RWPE2 (cell line): ENCODE data around the gene MOCS1.

Experiments used
- ATAC-seq: fragments of 200-7000 bp; cut with Tn5 transposase; 3 replicates; pipeline ENCODE4 v1.9.1; 2021; ENCODE audit warnings: low read depth
- DNase-seq: peaks from one replicate; pipeline ENCODE4 v3.0.0-alpha.2; 2020; ENCODE audit warnings: low spot score
- H3K27ac ChIP-seq: fragments of 450-650 bp; 2 replicates; pipeline ENCODE4 v1.5.1; 2017; ENCODE audit warnings: mild to moderate bottlenecking; ENCODE audit not compliant: poor library complexity, severe bottlenecking
- H3K27me3 ChIP-seq: fragments of 250-450 bp; sonication (Bioruptor Pico); 2 replicates; pipeline ENCODE4 v1.5.1; 2021; ENCODE audit warnings: mild to moderate bottlenecking, moderate library complexity; ENCODE audit not compliant: insufficient read depth, poor library complexity, severe bottlenecking
- H3K36me3 ChIP-seq: fragments of 250-450 bp; sonication (Bioruptor Pico); 2 replicates; pipeline ENCODE4 v1.5.1; 2020; ENCODE audit warnings: low read depth, mild to moderate bottlenecking, moderate library complexity
- H3K4me1 ChIP-seq: fragments of 250-450 bp; sonication (Bioruptor Pico); 2 replicates; pipeline ENCODE4 v1.5.1; 2021; ENCODE audit warnings: mild to moderate bottlenecking, moderate library complexity; ENCODE audit not compliant: insufficient read depth, poor library complexity, severe bottlenecking
- H3K4me3 ChIP-seq: fragments of 250-450 bp; sonication (Bioruptor Pico); 2 replicates; pipeline ENCODE4 v1.5.1; 2021; ENCODE audit warnings: mild to moderate bottlenecking, moderate library complexity; ENCODE audit not compliant: severe bottlenecking
- H3K9me3 ChIP-seq: fragments of 250-450 bp; sonication (Bioruptor Pico); 2 replicates; pipeline ENCODE4 v1.5.1; 2021; ENCODE audit warnings: mild to moderate bottlenecking, moderate library complexity; ENCODE audit not compliant: severe bottlenecking
- CTCF ChIP-seq: fragments of 450-650 bp; IDR thresholded peaks from one replicate; pipeline ENCODE4 v1.5.1; 2017; ENCODE audit warnings: mild to moderate bottlenecking, moderate library complexity; ENCODE audit not compliant: poor library complexity, severe bottlenecking

Gene MOCS1

GRCh38 chr6:39917329-39917728 is 16.9 kb downstream of the MOCS1 start:
- no peaks in the 10 kb centered on the region for H3K27me3 ChIP-seq
- DNase-seq (no peak), ATAC-seq (no peak)
- H3K9me3 ChIP-seq: no peaks in the 10 kb centered on the region
- no peaks in the 10 kb centered on the region for H3K36me3 ChIP-seq
- no peaks in the 10 kb centered on the region for H3K4me1 ChIP-seq
- no peak overlapping the region for H3K4me3 ChIP-seq
- H3K27ac ChIP-seq: no peak overlapping the region
- no peak for TF ChIP-seq CTCF

- DNase-seq (no peak), ATAC-seq (no peak)
- Histone ChIP-seq H3K9me3 (no peaks in the 10 kb centered on the region), H3K4me3 (no peak overlapping the region), H3K4me1 (no peaks in the 10 kb centered on the region), H3K27me3 (no peaks in the 10 kb centered on the region), H3K36me3 (no peaks in the 10 kb centered on the region), H3K27ac (no peak overlapping the region)
- no peak for TF ChIP-seq CTCF
These were observed 18.4 kb downstream of the MOCS1 start for GRCh38 chr6:39915866-39916265.

- no peak for ATAC-seq
- TF ChIP-seq CTCF: no peak
- Histone ChIP-seq H3K4me1 (no peaks in the 10 kb centered on the region), H3K4me3 (no peak overlapping the region), H3K9me3 (no peaks in the 10 kb centered on the region), H3K27me3 (no peaks in the 10 kb centered on the region), H3K27ac (no peak overlapping the region), H3K36me3 (no peaks in the 10 kb centered on the region)
- no peak for DNase-seq
These were observed 20.0 kb downstream of the MOCS1 start for GRCh38 chr6:39914239-39914638.

GRCh38 chr6:39913391-39913916 is 20.8 kb downstream of the MOCS1 start:
- H3K4me1 ChIP-seq: no peaks in the 10 kb centered on the region
- H3K27me3 ChIP-seq: no peaks in the 10 kb centered on the region
- no peak for TF ChIP-seq CTCF
- no peak for DNase-seq
- no peaks in the 10 kb centered on the region for H3K9me3 ChIP-seq
- no peaks in the 10 kb centered on the region for H3K36me3 ChIP-seq
- ATAC-seq: no peak
- H3K27ac ChIP-seq: no peak overlapping the region
- no peak overlapping the region for H3K4me3 ChIP-seq

GRCh38 chr6:39912446-39912845 is 21.8 kb downstream of the MOCS1 start:
- Histone ChIP-seq H3K9me3 (no peaks in the 10 kb centered on the region), H3K4me1 (no peaks in the 10 kb centered on the region), H3K36me3 (no peaks in the 10 kb centered on the region), H3K27me3 (no peaks in the 10 kb centered on the region), H3K27ac (no peak overlapping the region), H3K4me3 (no peak overlapping the region)
- no peak for TF ChIP-seq CTCF
- ATAC-seq (no peak), DNase-seq (no peak)
